DOHH2 (cell line): ENCODE results near the gene REEP6.

Experiments
- H3F3A ChIP-seq: fragments of 200-600 bp; sonication (generic), shearing (Covaris generic); 2 replicates; pipeline ENCODE4 v1.6.0; 2016; ENCODE audit warnings: antibody characterized with exemption, mild to moderate bottlenecking; ENCODE audit not compliant: control insufficient read depth, insufficient read depth
- H3K27ac ChIP-seq: fragments of 200-600 bp; sonication (generic); 2 replicates; pipeline ENCODE4 v1.5.1; 2014; ENCODE audit warnings: low read depth, mild to moderate bottlenecking, low read length, moderate library complexity
- H3K27me3 ChIP-seq: fragments of 200-600 bp; sonication (generic); 2 replicates; pipeline ENCODE4 v1.6.1; 2014; ENCODE audit warnings: mild to moderate bottlenecking, low read length, mixed read lengths; ENCODE audit not compliant: control insufficient read depth
- H3K36me3 ChIP-seq: fragments of 200-600 bp; sonication (generic); 2 replicates; pipeline ENCODE4 v1.6.1; 2014; ENCODE audit warnings: mild to moderate bottlenecking, low read length, moderate library complexity, mixed read lengths; ENCODE audit not compliant: control insufficient read depth
- H3K4me1 ChIP-seq: fragments of 200-600 bp; sonication (generic); 2 replicates; pipeline ENCODE4 v1.6.1; 2014; ENCODE audit warnings: mild to moderate bottlenecking, low read length, mixed read lengths; ENCODE audit not compliant: control insufficient read depth
- H3K4me2 ChIP-seq: fragments of 200-600 bp; sonication (generic); 2 replicates; pipeline ENCODE4 v1.6.0; 2014; ENCODE audit warnings: mild to moderate bottlenecking, low read length, moderate library complexity
- H3K4me3 ChIP-seq: fragments of 200-600 bp; sonication (generic); 2 replicates; pipeline ENCODE4 v1.5.1; 2014; ENCODE audit warnings: mild to moderate bottlenecking, low read length, mixed read lengths
- H3K79me2 ChIP-seq: fragments of 200-600 bp; sonication (generic); 2 replicates; pipeline ENCODE4 v1.6.1; 2014; ENCODE audit warnings: mild to moderate bottlenecking, low read length, mixed read lengths; ENCODE audit not compliant: control insufficient read depth
- H3K9me2 ChIP-seq: fragments of 200-600 bp; sonication (generic); replicated peaks from 2 replicates; pipeline ENCODE4 v1.6.1; 2014; ENCODE audit warnings: mild to moderate bottlenecking, low read length, mixed read lengths; ENCODE audit not compliant: control insufficient read depth
- H3K9me3 ChIP-seq: fragments of 200-600 bp; sonication (generic); 2 replicates; pipeline ENCODE4 v1.6.1; 2014; ENCODE audit warnings: antibody characterized with exemption, low read length, mixed read lengths; ENCODE audit not compliant: control insufficient read depth, insufficient read depth
- H4K20me1 ChIP-seq: fragments of 200-600 bp; sonication (generic); 2 replicates; pipeline ENCODE4 v1.6.0; 2014; ENCODE audit warnings: low read depth, mild to moderate bottlenecking, antibody characterized with exemption, low read length, moderate library complexity; ENCODE audit not compliant: control insufficient read depth, insufficient read depth
- EZH2phosphoT487 ChIP-seq: fragments of 200-600 bp; sonication (generic); IDR thresholded peaks from 2 replicates; pipeline ENCODE4 v1.6.1; 2017; ENCODE audit warnings: borderline replicate concordance, mild to moderate bottlenecking, antibody characterized with exemption, low read length, moderate library complexity, mixed read lengths
- TF ChIP-seq, protein P1 (sequence below): fragments of 200-600 bp; sonication (generic); IDR thresholded peaks from one replicate; pipeline ENCODE4 v1.5.1; 2014; ENCODE audit warnings: antibody characterized with exemption, mild to moderate bottlenecking, low read depth, low read length; ENCODE audit not compliant: poor library complexity, severe bottlenecking

The REEP6 gene

DNA sequence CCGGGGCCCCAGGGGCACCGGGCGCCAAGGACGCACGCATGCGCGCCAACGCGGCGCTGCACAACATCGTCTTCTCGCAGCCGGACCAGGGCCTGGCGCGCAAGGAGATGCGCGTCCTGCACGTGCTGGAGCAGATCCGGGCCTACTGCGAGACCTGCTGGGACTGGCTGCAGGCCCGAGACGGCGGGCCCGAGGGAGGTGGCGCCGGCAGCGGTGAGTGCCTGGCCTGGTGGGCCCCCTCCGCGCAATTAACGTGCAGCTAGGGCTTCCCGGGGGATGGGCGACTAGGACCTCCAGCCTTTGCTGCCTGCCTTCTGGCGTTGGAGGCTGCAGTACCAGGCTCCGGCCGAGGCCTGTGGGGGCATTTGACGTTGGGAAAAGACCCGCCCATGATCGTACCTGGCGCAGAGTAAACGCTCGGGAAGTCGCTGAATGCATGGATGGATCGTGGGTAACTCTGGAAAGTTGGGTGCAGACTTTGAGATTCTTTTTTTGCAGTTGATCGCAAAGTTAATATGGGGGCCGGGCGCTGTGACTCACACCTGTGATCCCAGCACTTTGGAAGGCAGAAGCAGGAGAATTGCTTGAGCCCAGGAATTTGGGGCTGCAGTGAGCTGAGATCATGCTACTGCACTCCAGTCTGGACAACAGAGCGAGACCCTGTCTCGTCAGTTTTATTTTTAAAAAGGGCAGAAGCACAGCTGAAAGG, 33.8 kb upstream of the REEP6 start:
- peaks cover 27% of the 10 kb centered on the region for H3K4me1 ChIP-seq
- H3K79me2 ChIP-seq = no peaks in the 10 kb centered on the region
- peaks cover 8% of the 10 kb centered on the region; the same call in 1 of the 2 replicates for H3F3A ChIP-seq
- TF ChIP-seq, protein P1, sequence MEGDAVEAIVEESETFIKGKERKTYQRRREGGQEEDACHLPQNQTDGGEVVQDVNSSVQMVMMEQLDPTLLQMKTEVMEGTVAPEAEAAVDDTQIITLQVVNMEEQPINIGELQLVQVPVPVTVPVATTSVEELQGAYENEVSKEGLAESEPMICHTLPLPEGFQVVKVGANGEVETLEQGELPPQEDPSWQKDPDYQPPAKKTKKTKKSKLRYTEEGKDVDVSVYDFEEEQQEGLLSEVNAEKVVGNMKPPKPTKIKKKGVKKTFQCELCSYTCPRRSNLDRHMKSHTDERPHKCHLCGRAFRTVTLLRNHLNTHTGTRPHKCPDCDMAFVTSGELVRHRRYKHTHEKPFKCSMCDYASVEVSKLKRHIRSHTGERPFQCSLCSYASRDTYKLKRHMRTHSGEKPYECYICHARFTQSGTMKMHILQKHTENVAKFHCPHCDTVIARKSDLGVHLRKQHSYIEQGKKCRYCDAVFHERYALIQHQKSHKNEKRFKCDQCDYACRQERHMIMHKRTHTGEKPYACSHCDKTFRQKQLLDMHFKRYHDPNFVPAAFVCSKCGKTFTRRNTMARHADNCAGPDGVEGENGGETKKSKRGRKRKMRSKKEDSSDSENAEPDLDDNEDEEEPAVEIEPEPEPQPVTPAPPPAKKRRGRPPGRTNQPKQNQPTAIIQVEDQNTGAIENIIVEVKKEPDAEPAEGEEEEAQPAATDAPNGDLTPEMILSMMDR = no peak
- no peak for TF ChIP-seq EZH2phosphoT487
- H3K27me3 ChIP-seq = no peaks in the 10 kb centered on the region
- H3K9me3 ChIP-seq = no peaks in the 10 kb centered on the region
- peaks cover 4% of the 10 kb centered on the region for H4K20me1 ChIP-seq
- no peak overlapping the region for H3K4me2 ChIP-seq
- H3K9me2 ChIP-seq = no peaks in the 10 kb centered on the region
- H3K4me3 ChIP-seq = no peak overlapping the region
- no peak overlapping the region for H3K27ac ChIP-seq
- no peaks in the 10 kb centered on the region for H3K36me3 ChIP-seq

DNA sequence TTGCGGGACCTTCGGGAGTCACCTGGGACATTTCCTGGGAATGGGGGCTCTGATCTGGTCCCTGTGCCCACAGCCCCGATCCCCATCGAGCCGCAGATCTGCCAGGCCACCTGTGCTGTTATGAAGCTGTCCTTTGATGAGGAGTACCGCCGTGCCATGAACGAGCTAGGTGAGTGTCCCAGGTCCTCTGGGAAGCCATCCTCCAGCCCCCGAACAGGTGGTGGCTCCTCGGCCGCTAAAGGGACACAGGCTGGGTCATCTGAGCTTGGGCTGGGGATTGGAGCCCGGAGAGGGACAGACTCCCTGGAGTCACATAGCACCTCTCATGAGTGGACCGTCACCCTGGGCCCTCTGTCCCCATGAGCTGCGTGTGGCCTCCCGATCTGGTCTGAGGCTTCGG, 33.1 kb upstream of the REEP6 start:
- H3K27ac ChIP-seq = no peak overlapping the region
- no peaks in the 10 kb centered on the region for H3K9me2 ChIP-seq
- H3K27me3 ChIP-seq = no peaks in the 10 kb centered on the region
- no peaks in the 10 kb centered on the region for H3K9me3 ChIP-seq
- no peaks in the 10 kb centered on the region for H3K79me2 ChIP-seq
- no peak for TF ChIP-seq EZH2phosphoT487
- TF ChIP-seq, protein P1 = no peak
- H3K4me3 ChIP-seq = no peak overlapping the region
- peaks cover 8% of the 10 kb centered on the region; the same call in 1 of the 2 replicates for H3F3A ChIP-seq
- peaks cover 4% of the 10 kb centered on the region for H4K20me1 ChIP-seq
- no peaks in the 10 kb centered on the region for H3K36me3 ChIP-seq
- H3K4me2 ChIP-seq = no peak overlapping the region
- peaks cover 27% of the 10 kb centered on the region for H3K4me1 ChIP-seq

DNA sequence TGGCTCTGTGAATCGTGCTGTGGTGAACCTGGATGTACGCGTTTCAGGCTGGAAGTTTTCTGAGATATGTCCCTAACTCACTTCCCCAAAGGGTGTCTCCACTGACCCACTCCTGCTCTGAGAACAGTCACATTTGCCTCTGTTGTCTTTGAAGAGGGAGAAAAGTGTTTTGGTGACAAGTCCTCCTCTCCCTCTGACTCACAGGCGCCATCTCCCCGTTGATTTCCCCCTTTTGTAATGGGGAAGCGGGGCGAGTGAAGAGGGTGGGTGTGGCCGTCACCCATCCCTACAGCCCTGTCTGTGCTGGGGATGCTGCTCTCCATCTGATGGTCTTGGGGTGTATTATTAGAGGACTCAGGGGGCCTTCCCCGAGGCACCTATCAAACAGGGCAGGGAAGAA, 31.5 kb upstream of the REEP6 start:
- Histone ChIP-seq H3F3A (peaks cover 4% of the 10 kb centered on the region; the same call in 1 of the 2 replicates), H3K79me2 (no peaks in the 10 kb centered on the region)
- TF ChIP-seq, protein P1 = no peak
- TF ChIP-seq EZH2phosphoT487 = no peak

More for the DNA sequence above, 31.5 kb upstream of the REEP6 start:
- no peak overlapping the region for H3K4me3 ChIP-seq
- no peaks in the 10 kb centered on the region for H3K27me3 ChIP-seq
- no peak overlapping the region for H3K27ac ChIP-seq
- H3K36me3 ChIP-seq = no peaks in the 10 kb centered on the region
- H3K9me2 ChIP-seq = no peaks in the 10 kb centered on the region
- no peak overlapping the region for H3K4me2 ChIP-seq
- peaks cover 4% of the 10 kb centered on the region; the same call in 1 of the 2 replicates for H4K20me1 ChIP-seq
- H3K4me1 ChIP-seq = peaks cover 17% of the 10 kb centered on the region
- no peaks in the 10 kb centered on the region for H3K9me3 ChIP-seq
